Cardiac muscle cell (in vitro differentiated cells and primary cell): ENCODE data around the gene SPIRE1. TPM values are rescaled to one million over a fixed set of nuclear protein-coding genes. Genes with fewer than 3 reads are reported as not detected.

Source experiments
- DNase-seq, 2 donors: peaks; one replicate each; pipeline versions ENCODE4 v3.0.0 to v3.0.0-alpha.2; 2010 to 2017; ENCODE audit warnings: low read depth in 1 of 2, low spot score in 1 of 2
- H3K27ac ChIP-seq: fragments of 200-600 bp; sonication (generic); 2 replicates; pipeline ENCODE4 v1.5.1; 2016
- H3K27me3 ChIP-seq: fragments of 200-600 bp; sonication (generic); 2 replicates; pipeline ENCODE4 v1.6.0; 2016; ENCODE audit warnings: control low read depth
- H3K36me3 ChIP-seq: fragments of 200-600 bp; sonication (generic); 2 replicates; pipeline ENCODE4 v1.5.1; 2016; ENCODE audit warnings: control low read depth
- H3K4me1 ChIP-seq: fragments of 200-600 bp; sonication (generic); 2 replicates; pipeline ENCODE4 v1.8.1; 2017; ENCODE audit warnings: low read depth, mild to moderate bottlenecking, mixed run types
- H3K4me3 ChIP-seq: fragments of 200-600 bp; sonication (generic); 2 replicates; pipeline ENCODE4 v1.5.1; 2016; ENCODE audit warnings: mild to moderate bottlenecking
- H3K9me3 ChIP-seq: fragments of 200-600 bp; sonication (generic); 2 replicates; pipeline ENCODE4 v1.5.1; 2017; ENCODE audit warnings: low read depth, mild to moderate bottlenecking, control low read depth
- CTCF ChIP-seq: IDR thresholded peaks from 2 replicates; pipeline ENCODE4 v1.5.1; 2012; ENCODE audit warnings: low read depth, mild to moderate bottlenecking, low read length
- polyA plus RNA-seq: library from polyadenylated mRNA; unstranded; fragments of >200 nt; fragmentation: Nextera tagmentation; extraction: Ambion mirVana; gene quantifications from 2 replicates; pipeline ENCODE4 v1.2.1, GENCODE V29; 2016
- total RNA-seq: library from RNA; depleted of rRNA; stranded (reverse); fragments of >200 nt; gene quantifications from 2 replicates; pipeline ENCODE4 v1.2.3, GENCODE V29; 2016

Gene SPIRE1
- total and polyA plus RNA-seq, 2 experiments from 2014 or later = 17.8 to 19.6 TPM

GRCh38 chr18:12438257-12438656 lies 219.7 kb downstream of the SPIRE1 start:
- H3K27me3 ChIP-seq = no peaks in the 10 kb centered on the region
- no peak overlapping the region for H3K4me3 ChIP-seq
- H3K9me3 ChIP-seq = no peaks in the 10 kb centered on the region
- no peak for TF ChIP-seq CTCF
- H3K4me1 ChIP-seq = no peaks in the 10 kb centered on the region
- no peak overlapping the region for H3K27ac ChIP-seq
- H3K36me3 ChIP-seq = no peaks in the 10 kb centered on the region
- no peak for DNase-seq

GRCh38 chr18:12435867-12436266 lies 222.0 kb downstream of the SPIRE1 start:
- Histone ChIP-seq H3K27me3 (no peaks in the 10 kb centered on the region), H3K27ac (no peak overlapping the region), H3K9me3 (no peaks in the 10 kb centered on the region), H3K4me1 (no peaks in the 10 kb centered on the region), H3K4me3 (no peak overlapping the region), H3K36me3 (no peaks in the 10 kb centered on the region)
- no peak for TF ChIP-seq CTCF
- no peak for DNase-seq

GRCh38 chr18:12434541-12434929 lies 223.4 kb downstream of the SPIRE1 start:
- DNase-seq = no peak
- Histone ChIP-seq H3K9me3 (no peaks in the 10 kb centered on the region), H3K27me3 (no peaks in the 10 kb centered on the region), H3K4me1 (no peaks in the 10 kb centered on the region), H3K27ac (no peak overlapping the region), H3K36me3 (no peaks in the 10 kb centered on the region), H3K4me3 (no peak overlapping the region)
- TF ChIP-seq CTCF = no peak

GRCh38 chr18:12433829-12434540 lies 223.9 kb downstream of the SPIRE1 start:
- Histone ChIP-seq H3K9me3 (no peaks in the 10 kb centered on the region), H3K36me3 (no peaks in the 10 kb centered on the region), H3K27me3 (no peaks in the 10 kb centered on the region), H3K27ac (no peak overlapping the region), H3K4me1 (no peaks in the 10 kb centered on the region), H3K4me3 (no peak overlapping the region)
- no peak for DNase-seq
- no peak for TF ChIP-seq CTCF

GRCh38 chr18:12432881-12433280 lies 225.0 kb downstream of the SPIRE1 start:
- H3K36me3 ChIP-seq = no peaks in the 10 kb centered on the region
- no peaks in the 10 kb centered on the region for H3K9me3 ChIP-seq
- no peak for TF ChIP-seq CTCF
- H3K27me3 ChIP-seq = no peaks in the 10 kb centered on the region
- no peak overlapping the region for H3K4me3 ChIP-seq
- H3K4me1 ChIP-seq = no peaks in the 10 kb centered on the region
- no peak for DNase-seq
- no peak overlapping the region for H3K27ac ChIP-seq
